HG03442 (cell line): ENCODE measurements around the gene TBC1D3B.
"Not testable (repeated sequence)": the region's sequence is repeated elsewhere in the genome, so short reads cannot be mapped to it uniquely, and the experiment has no call there.

Experiments
- ATAC-seq: cut with Tn5 transposase; IDR thresholded peaks from one replicate; pipeline ENCODE4 v1.9.1; 2021; ENCODE audit warnings: mild to moderate bottlenecking, moderate library complexity; ENCODE audit not compliant: unreplicated experiment

The TBC1D3B gene

GRCh38 chr17:36201506-36201905 lies 25.1 kb upstream of the TBC1D3B start:
- ATAC-seq, result not testable (repeated sequence)

DNA sequence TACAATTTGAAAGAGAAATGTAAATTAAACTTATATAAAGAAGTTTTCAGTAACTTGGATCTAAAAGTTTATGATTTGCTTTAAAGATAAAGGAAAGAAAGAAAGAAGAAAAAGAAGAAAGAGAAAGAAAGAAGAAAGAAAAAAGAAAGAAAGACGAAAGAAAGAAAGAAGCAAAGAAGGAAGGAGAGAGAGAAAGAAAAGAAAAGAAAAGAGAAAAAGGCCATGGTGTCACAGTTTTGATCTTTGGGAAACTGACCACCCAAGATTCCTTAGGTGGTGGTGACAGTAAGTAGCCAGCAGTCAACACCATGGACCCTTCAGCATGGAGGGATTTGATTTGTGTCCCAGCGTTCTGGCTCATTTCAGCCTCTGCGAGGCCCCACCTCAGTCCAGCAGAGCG lies 24.7 kb upstream of the TBC1D3B start:
- not testable (repeated sequence) for ATAC-seq

DNA sequence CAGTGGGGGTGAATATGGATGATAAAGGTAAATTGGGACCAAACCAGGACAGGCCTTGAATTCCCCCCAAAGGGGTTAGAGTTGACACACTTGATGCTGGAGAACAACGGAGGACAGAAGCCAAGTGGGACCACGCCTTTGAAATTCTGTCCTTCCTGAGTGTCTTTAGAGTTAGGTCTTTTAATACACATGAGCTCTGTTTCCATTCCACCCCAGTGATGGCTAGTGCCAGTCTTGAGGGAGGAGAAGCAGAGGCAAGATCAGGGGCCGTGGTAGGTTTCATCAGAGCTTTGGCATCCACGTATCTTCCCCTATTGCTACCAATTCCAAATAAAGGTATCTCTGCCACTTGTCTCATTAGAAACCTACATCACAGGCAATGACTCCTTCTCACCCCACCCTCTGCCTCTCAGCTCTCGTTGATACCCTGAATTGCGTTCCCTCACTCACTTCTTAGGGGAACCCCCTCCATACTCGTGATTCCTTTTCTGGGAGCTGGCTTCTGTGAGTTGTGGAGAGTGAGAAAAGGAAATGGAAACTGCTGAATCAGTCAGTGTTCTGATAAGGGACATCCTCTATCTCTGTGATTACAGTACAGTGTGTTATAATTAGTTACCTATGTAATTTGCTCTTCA lies 22.5 kb upstream of the TBC1D3B start:
- ATAC-seq, result no peak

GRCh38 chr17:36197387-36197703 lies 20.9 kb upstream of the TBC1D3B start:
- ATAC-seq, result no peak

DNA sequence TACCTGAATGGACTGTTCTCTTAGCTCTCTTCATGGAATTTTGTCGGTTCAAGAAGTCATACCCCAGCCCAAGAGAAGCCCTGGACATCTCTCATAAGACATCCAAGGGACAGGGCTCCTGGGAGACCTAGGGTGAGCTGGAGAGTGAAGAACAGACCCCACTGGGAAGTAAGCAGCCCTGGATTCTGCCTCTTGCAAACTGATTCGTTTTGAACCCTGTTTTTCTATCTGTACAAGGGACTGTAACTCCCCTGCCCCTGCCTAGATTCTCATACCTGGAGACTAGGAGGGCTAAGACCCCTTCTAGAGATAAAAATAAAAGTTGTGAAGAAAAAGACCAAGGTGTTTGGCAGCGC lies 19.7 kb upstream of the TBC1D3B start:
- ATAC-seq, result no peak

DNA sequence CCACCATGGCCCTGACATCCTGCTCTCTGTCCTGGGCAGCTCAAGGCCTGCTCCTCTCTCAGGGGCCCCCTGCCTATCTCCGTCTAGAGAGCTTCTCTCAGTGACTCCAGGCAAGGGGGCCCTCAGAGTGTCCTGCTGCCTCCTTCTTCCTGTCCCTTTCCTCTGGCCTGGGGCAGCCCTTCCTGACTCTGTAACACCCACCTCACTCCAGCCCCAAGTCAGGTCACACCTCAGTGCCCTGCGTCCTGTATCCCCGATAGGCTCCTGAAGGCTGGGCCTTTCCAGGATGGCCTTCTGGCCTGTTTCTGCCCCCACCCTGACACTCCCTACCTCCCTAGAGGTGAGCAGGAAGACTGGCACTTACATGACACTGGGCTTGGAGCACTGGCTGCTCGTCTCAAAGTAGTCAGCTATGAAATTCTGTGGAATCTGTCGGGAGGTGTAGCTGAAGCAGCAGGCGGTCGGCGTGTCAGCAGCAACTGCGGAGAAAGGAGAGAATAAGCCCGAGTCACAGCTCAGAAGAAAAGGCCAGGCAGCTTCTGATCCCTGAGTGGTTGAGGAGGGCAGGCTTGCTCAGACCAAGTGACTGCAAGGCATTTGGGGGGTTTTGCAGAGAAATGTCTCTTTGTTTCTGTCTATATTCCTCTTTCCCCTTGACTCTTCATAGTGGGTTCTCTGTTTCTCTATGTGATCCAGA lies 19.1 kb upstream of the TBC1D3B start:
- ATAC-seq, result no peak

DNA sequence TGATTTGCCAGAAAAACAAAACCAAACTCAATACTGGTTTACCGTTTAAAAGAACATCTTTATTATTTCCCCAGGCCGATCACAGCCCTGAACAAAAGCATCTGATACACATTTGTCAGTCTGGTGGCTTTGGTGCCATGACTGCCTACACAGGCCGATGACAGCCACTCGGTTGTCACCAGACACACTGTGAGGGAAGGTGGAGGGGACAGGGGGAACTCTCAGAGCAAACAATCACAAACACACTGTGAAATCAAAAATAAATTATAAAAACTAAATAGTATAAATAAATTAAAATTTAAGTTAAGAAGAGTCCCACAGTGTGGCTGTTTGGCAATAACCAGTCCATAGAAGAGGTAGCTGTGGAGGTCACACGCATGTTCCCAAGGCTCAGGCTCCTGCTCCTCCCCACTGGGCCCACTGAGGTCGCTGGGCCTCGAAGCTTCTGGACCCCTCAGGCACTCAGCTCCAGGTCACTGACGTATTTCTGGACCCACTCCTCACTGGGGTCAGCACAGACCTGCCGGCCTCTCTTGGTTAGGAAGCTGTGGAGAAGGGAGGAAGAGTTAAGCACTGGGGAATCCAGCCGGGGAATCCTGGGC lies 18.5 kb upstream of the TBC1D3B start:
- not testable (repeated sequence) for ATAC-seq

- not testable (repeated sequence) for ATAC-seq
Observed at GRCh38 chr17:36194147-36194831, 17.9 kb upstream of the TBC1D3B start.

GRCh38 chr17:36193216-36193775 lies 16.9 kb upstream of the TBC1D3B start:
- no peak for ATAC-seq

- ATAC-seq, result not testable (repeated sequence)
Observed at GRCh38 chr17:36190549-36191330, 14.3 kb upstream of the TBC1D3B start.

DNA sequence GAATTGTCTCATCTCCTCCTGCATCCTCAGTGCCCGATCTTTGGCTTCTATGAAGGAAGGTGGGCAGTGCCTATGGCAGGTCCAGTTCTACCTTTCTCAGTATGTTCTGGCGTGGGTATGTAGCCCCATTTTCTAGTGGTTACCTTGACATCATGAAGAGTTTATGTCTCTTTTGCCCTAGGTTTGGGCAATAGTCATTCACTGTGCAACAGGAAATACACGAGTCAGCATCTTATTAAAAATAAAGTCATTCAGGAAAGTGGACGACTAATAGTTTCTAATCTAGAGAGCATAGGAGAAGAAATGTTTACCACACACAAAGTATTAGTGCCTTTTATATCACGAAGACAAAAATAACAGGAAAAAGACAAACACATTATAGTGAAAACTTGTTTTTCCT lies 13.6 kb upstream of the TBC1D3B start:
- not testable (repeated sequence) for ATAC-seq

DNA sequence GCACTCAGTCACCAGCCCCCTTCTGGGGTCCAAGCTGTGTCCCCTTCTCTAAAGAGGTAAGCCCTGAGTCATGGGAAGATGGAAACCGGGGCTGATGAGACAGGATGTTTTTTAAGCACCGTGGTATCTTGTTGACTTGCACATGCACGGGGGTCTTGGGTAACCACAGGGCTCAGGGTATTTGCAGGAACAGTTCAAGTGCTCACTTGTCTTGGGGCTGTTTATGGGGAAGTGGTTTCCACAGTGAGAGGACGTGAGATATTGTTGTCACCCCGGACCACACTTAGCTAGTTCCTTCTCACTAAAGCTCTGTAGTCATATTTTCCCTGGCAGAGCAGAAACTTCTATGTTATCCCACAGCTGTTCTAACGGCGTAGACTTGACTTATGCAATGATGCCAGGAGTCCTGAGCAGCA lies 12.5 kb upstream of the TBC1D3B start:
- no peak for ATAC-seq

- ATAC-seq, result not testable (repeated sequence)
Observed at GRCh38 chr17:36187943-36188665, 11.7 kb upstream of the TBC1D3B start.

DNA sequence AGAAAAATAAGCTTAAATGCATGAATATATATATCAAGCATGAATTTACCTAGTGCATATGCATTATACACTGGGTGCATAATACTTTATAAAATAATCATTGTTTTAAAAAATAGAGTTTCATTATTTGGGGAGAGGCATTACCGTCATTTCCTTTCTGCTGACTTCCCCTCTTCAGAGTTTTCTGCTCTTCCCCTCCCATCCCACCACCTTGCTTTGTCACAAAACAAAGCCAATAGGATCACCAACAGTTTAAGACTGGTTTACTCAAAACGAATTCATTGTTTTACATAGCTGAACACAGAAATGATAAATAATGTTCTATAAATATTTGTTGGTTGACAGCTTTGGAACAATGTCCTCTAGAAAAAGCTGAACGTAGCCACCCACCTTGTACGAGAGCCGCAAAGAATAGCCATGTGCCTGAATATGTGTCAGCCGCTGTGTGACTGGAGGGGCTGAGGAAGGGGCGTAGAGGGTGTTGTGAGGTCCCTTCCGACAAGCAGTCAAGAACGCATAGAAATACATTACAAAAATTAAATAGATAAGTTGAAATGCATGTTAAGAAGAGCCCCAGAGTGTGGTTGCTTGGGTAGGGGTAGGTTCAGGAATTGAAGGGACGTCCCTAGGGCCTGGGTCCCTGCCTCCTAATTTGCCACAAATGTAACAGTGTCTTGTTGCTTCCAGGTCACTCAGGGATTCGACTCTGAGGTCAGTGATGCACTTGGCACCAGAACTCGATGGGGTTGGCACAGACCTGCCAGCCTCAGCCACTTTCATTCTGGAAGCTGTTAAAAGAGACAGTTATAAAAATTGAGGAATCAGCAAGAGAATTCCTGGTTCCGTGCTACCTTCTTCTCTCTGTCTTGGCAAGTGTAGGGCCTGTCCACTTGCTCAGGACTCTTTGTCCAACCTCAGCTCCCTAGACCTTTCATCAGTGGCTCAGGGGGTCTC lies 10.7 kb upstream of the TBC1D3B start:
- not testable (repeated sequence) for ATAC-seq

DNA sequence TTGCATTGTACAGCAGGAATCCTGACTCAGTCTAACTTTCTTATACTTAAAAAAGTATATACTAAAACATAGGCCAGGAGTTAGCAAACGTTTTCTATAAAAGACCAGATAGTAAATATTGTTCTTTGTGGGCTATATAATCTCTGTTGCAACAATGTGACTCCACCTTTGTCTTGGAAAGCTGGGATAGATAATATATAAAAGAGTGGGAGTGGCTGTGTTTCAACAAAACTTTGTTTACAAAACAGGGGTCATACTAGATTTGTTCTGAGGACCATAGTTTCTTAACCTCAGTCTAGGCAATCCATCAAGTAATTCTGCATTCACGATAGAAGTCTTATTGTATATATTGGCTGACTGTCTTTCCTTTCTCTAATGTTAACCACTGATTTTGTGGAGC lies 9.0 kb upstream of the TBC1D3B start:
- ATAC-seq, result no peak

- ATAC-seq, result no peak
Observed at GRCh38 chr17:36184023-36184765, 7.8 kb upstream of the TBC1D3B start.

DNA sequence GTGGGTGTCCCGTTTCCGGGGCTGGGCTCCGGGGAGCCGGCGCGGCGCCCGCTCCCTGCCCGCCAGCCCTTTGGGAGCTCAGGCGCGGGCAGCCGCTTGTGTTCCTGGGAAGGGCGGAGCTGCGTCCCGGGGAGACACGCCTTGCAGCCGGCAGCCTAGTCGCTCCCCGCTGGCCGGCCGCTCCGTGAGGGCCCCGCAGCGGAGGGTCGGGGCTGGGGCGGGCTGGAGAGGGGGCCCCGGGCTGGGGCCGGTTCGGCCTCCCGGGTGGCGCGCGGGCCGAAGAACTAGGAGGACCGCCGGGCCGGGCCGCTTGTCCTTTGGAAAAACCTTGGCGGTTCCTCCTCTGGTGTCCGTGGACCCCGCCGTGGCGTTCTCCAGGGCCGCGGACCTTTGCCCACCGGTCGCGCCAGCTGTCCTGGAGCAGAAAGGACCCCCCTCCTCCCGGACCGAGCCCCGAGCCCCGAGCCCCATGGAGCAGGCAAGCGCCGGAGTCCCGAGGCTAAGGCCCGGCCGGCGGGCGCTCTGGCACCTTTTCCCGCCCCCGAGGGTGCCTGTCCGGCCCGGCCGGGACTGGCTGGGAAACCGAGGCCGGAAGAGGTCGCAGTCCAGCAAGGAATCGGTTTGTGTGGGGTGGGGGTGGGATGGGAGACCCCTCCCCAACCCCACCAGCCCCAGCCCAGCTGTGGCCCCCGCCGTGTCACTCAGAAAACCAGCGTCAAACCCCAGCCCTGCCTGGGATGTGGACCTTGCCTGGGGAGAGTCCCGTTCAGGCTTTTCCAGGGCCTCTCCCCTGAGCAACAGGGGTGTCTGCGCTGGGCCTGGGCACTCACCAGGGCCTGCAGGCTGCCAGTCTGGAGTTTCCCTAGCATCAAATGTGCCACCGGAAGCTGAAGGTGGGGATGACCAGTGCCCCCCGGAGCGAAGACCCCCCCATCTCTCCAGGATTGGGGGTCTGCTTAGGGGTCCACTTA lies 6.8 kb upstream of the TBC1D3B start:
- no peak for ATAC-seq
